GM21515 (cell line): ENCODE data around the gene CDH24.

Experiments used
- ATAC-seq: cut with Tn5 transposase; IDR thresholded peaks from one replicate; pipeline ENCODE4 v1.9.1; 2021; ENCODE audit not compliant: unreplicated experiment

CDH24 gene

DNA sequence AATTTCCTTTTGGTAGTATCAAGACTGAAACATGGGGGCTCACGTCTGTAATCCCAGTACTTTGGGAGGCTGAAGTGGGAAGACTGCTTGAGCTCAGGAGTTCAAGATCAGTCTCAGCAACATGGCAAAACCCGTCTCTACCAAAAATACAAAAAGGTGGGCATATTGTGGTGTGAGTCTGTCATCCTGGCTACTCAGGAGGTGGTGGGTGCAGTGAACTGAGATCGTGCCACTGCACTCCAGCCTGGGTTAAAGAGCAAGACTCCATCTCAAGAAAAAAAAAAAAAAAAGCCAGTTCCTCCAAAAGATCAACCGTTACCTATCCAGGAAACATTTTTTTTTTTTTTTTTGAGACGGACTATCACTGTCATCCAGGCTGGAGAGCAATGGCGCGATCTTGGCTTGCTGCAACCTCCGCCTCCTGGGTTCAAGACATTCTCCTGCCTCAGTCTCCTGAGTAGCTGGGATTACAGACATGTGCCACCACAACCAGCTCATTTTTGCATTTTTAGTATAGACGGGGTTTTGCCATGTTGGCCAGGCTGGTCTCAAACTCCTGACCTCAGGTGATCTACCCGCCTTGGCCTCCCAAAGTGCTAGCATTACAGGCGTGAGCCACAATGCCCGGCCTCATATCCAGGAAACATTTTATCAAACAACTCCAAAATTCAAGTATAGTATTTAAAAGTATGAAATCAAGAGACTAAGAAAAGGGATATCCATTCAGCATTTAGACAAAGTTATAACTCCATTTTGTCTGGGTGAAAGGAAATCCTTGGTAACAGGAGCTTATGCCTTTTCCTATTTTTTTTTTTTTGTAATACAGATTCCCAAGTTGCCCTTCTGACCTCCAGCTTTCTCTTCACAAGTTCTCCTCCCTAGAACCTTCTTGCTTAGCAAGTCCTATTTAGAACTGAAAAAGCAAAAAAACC is 34.2 kb upstream of the CDH24 start:
- ATAC-seq = no peak

DNA sequence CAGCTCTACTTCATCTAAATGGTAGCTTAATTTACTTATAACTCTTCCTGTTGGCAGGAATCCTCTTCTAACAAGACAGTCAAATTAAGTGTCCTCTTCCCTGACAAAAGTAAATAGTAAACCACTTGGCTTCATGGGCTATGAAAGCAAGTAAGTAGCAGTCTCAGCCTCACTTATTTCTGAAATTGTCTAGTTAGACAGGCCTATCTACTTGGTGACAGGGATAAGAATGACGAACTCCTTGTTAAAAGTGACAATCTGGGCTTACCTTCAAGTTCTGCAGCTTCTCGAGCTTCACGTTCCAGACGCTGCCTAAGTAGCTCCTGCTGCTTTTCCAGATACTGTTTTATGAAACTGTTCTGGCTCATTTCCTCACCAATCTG is 32.9 kb upstream of the CDH24 start:
- no peak for ATAC-seq

DNA sequence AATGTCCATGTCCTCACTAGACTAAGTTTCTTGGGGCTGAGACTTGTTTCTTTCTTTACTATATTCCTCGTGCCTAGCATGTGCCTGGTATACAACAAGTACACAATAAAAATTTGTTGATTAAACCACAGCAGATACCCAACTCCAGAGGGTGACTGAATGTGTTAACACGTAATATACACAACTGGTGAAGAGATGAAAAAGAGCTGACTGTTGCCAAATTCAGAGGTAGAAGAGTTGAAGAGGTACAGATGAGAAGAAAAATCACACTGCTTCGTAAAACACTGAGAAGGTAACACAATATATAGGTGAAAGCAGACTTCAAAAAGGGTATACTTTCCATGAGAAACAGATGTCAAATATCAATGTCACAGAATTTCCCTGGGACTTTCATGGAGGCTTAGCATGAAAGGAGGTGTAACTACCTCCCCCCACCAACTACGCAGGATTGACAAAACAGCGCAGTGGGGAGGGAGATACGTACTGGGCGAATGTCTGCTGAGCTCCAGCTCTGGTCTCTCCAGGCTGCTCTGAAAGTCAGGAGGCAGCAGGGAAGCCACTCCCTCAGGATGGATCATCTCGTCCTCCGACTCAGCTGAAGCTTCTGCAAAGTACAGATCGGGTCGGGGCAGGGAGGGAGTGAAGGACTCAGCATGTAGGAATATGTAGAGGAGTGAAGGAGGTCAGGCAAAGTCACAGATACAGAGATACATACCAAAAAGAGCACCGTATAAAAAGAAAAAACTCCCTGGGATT is 32.4 kb upstream of the CDH24 start:
- ATAC-seq = no peak

DNA sequence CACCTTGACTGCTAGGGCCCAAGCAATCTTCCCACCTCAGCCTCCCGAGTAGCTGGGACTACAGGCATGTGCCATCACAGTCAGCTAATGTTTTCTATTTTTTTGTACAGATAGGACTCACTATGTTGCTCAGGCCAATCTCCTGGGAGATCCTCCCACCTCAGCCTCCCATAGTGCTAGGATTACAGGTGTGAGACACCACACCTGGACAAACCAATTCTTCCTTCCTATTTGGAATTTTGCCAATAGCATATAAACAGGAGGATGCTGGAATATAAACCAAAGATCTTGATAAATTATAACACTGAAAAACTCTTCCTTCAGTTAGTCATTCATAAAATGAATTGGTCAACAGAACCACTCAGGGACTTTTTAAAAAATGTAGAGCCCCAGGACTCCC is 29.2 kb upstream of the CDH24 start:
- ATAC-seq = no peak

DNA sequence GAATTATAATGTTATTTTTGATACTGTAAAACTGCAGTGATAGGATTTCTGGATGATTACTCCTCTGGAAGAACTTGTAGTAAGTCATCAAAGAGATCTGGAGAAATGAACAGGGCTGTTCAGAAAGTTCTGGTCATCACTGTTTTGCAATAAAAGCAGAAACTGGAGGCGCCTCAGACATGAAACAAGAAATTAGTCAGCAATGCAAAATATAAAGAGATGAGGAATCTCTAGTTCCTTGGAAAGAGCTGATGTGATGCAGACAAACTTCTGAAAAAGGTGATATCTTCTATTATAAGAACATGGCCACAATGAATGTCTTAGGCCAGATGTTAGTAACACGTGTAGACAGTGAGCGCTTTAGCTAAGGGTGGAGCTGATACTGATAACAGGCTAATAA is 28.1 kb upstream of the CDH24 start:
- no peak for ATAC-seq

DNA sequence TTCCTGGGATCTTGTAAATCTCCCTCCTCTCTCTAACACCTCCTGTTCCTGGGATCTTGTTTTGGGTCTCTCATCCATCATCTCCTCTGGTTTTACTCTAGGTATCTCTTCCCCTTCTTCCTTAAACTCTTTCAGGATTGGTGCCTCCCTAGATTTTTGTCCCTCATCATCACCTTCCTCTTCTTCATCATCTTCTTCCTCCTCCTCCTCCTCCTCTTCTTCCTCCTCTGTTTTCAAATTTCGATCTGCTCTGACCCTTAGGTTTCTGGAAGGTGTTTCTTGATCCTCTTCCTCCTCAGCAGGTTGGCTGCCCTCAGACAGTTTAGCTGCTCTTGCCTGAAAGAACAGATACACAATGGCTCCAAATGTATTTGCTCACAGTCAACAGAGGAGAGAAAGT is 23.2 kb upstream of the CDH24 start:
- ATAC-seq = no peak

DNA sequence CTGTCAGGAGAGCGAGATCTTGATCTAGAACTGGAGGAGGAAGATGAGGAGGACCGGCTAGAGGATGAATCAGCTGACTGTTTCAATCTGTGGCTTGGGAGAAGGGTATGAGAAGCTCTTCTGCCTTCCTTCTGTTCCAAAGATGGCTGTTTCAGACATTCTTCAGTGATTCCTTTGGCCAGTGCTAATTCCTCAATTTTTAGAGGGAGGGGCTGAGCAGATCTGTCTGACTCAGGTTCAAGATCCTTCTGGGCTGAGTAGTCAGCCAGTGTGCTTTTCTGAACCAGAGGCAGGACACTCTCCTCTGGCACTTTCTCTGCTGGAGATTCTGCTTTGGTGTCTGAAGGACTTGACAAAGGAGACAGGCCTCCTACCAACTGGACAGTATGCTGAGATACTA is 22.4 kb upstream of the CDH24 start:
- no peak for ATAC-seq

DNA sequence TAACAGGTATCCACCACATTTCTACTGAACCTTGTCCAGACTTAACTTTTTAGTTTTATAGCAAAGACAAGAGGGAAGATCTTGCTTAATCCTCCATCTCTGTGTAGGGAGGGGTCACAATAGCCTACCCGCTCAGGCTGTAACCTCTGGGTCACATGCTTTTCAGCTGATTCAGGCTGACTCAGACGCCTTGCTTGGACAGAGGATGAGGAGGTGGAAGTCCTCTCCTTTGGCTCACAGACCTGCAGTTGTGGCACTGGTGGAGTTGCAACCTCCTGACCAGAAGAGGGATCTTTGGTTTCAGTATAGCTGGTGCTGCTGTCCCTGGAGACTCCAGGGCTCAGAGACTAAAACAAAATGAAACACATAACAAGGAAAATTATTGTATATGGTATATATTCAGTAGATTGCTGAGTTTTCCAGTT is 21.4 kb upstream of the CDH24 start:
- no peak for ATAC-seq

DNA sequence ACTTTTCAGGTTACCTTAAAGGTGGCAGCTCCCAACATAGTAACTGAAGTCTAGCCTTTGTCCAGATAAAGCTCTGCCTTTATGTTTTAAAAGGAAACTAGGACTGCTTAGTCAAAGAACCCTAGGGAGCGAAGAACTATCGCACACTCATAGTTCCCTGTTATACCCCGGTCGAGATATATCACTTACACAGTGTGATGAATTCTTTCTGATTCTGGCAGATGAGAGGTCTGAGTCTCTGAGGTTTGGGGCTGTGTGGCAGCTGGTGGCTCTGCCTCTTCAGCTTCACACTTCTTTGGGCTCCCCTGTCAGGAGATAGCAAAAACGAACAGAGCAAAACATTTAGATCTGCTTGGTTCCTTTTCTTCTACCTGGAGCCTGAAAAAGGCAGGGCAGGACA is 20.6 kb upstream of the CDH24 start:
- ATAC-seq = no peak

DNA sequence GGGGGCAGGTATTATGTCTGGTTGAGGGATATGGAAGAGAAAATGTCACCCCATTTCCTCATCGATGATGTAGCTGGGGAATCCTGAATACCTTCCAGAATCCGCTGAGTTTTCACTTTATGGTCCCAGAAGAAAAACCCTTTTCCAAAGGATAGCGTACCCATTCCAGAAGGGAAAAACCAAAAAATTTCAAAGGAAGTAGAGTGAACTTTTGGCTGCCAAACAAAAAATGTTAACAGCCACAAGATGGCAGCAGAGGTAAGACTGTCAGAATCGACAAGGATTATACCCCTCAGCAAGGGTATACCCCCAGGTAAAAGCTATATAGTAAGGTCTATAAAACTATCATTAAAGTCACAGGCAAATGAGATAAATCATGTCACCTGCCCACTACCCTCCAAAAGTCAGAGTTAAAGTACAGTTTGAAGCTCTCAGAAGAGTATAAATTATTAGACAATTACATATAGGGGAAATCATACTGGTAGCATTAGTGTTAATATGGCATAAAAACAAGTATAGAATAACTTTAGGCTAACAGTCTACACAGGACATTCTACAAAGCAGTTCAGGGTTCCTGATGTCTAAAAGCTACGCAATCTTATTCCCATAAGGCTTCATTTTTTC is 19.6 kb upstream of the CDH24 start:
- ATAC-seq = no peak

DNA sequence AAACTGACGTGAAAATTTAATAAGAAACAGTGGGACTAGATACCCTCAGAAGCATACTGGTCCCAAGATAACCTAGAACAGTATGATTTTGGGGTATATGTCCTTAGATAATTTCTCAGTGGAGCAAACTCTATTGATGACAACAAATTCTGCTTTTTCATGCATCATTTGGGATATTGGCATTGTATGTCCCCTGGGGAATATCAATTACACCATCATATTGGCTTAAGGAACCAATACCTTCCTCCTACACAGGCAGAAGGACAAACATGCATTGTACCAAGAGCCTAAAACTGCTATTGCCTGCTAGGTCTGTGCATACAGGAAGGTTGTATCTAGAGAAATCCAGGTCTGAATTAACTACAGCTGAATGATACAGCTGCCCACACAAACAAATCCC is 17.6 kb upstream of the CDH24 start:
- no peak for ATAC-seq

DNA sequence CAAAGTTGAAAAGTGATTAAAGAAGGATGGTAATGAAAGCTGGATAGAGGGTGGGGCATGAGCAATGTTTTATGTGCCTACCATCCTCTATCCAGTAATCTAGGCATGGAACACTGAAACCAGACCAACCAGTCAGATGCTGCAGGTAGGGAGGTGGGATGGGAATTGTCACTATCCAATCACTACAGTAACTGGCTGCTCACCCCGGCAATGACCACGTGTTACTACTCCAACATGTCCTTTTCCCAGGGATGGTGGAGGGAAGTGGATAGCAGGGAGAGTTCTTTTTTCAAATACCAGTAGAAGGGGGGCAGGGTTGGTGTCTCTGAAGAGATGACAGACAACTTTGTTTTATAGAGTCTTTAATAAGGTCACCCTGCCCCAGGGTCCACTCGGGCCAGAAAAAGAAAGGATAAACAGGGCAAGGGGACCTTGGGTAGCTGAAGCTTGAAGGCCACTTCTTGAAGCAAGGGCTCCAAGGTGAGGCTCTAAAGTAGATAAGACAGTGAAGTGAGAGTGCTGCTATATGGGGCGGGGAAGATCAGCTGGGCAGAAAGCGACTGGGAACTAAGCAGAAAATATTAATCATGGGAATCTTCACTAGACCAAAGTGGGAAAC is 14.7 kb upstream of the CDH24 start:
- ATAC-seq = no peak

DNA sequence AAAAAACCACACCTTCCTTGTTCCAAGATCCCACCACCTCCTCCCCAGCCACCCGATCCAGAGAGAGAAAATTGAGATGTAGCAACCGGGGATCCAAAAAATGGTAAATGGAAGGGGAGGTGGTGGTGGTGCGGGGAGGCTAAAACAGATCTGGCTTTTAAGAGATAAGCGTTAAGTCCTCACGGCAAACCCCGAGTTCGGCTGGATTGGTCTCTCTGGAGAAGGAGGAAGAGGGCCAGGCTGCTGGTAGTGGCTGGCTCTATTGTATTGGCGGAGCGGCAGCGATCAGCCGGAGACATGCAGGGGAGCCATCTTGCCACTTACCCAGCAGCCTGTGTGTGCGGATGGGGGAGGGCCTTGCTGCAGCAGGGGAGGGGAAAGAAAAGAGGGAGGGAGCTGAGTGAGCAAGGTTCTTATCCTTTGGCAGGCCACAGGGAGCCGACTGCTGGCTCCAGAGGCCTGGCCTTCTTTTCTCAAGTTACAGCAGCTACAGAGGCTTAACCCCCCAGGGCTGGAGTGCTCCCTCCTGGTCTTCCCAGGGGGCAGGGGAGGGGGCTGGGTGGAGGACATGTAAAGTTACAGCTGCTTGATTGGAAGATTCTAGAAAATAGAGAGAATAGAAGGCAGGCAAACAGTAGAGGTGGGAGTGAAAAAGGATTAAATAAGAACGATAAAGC is 14.1 kb upstream of the CDH24 start:
- ATAC-seq = peak; percentile 87

DNA sequence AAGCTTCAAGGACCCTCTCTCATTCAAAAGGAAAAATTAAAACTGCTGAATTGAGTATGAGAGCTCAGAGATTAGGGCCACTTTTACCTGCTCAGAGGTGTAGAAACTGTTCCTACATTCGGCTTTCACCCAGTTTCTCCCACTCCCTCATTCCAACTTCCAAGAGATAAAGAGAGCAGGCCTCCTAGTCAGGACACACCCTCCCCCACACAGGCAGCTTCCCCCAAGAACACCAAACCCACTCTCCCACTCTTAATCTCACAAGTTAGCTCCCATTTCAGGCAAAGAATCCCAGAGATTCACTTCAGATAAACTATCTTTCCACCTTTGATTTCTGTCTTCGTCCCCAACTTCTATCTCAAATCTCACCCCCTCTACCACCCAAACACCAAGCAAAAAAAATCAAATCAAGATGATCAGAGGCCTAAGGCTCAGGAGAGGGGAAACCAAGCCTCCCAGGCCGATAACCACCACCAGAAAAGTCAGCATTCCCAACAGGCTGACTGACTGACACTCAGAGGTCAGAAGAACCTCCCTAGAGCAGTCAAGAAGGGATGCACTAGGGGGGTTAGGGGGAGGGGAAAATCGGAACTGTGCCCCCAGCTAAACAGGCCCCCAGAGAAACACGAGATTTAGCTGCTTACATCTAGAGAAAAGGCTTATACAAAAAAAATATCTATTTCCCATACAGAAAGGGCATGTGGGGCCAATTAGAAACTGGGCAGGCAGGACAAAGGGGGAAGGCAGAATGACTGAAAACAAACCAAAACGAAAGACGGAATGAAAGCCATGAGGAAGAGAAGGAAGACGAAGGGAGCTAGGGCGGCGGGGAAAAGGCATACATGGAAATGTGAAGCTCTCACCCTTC is 13.2 kb upstream of the CDH24 start:
- ATAC-seq = no peak

DNA sequence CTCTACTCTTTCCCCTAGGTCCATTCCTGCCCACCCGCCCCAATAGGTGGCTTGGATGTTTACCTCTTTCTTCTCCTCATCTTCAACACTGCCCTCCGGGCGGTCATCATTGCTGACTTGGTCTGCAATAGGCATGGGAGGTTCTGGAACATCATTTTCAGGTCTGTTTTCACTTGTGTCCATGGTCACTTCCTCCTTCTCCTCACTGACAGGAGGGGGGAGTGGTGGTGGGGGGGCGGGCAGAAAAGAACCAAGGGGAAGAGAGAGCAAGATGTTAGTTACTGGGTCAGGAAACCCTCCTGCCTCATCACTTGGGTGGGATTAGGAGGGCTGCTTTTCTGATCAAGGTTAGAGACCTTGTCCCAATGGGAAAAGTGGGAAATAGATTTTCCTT is 12.1 kb upstream of the CDH24 start:
- ATAC-seq = no peak

DNA sequence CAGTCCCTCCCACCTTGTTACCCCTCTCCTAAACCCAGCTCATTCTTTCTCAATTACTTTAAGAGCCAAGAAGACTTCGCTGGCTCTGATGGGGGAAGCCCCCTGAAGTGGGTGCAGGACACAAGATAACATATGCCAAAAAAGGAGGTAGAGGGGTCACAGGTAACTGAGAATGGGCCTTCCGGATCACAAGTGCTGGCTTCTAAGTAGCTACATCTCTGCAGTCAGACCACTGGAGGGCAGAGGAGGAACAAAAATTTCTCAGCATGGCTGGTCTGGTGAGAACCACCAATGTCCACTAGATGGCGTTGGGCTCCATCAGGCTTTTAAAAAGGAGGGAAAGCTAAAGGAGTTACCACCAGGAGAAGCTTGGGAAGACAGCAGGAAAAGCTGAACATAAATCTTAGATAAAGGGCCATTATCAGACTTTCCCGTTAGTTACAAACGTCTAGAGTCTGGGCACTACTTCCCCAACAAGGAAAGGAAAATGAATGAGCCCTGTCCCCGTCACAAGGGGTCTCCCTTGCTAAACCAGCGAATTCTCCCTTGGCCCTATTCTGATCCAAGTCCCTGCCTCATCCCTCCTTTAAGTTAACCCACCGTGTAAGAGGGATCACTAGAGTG is 11.6 kb upstream of the CDH24 start:
- no peak for ATAC-seq

DNA sequence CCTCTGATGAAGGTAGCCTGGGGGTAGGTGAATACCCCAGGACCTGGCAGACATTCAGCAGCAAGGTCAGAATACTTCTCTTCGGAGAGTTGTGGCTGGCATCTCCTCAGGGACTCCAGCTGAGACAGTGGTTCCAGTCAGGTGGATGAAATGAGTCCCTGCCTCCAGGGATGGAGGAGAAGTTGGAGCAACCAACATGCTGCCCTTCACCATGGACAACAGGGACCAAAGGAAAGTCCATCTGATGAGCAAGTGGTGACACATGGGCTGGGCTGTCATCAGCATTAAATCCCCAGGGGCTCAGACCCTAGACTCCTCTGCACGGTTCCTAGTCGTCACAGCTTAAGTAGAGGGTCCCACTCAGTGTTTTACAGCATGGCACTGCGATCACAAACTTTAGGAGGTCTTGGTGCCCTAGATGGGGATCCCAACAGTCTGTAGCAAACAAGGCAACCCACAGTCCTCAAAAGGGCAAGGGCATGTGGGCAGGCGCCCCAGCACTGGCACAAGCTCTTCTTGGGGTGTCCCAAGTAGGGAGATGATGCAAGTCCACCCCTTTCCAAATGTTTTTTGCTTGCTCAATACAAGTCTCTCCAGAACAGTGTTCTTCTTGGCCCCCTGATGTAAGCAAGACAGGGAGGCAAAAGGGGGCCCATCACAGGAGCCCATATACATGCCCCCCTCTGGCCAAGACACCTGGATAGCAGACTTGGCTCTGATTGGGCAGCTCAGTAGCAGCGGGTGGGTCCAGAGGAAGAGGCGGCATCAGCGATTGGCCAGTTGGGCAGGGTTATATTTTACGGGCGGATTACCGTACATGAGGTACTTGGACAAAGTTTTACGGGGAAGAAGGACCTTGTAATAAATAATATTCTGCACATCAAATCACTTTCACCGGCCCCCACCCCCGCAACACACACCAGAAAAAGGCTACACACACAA is 10.8 kb upstream of the CDH24 start:
- ATAC-seq = no peak
